ENCODE measurements around the gene PMF1.
"Not testable (repeated sequence)": the region's sequence is repeated elsewhere in the genome, so short reads cannot be mapped to it uniquely, and the experiment has no call there.

- TF ChIP-seq EGR1 (IDR thresholded peaks at IDR 0.05; ENCODE audit: low read depth in 2 of 2); REST (IDR thresholded peaks at IDR 0.05); TAF1 (conservative IDR thresholded peaks at IDR 0.05); CTCF (IDR thresholded peaks at IDR 0.05; ENCODE audit: low read depth, low read length, missing input control); FOXA1 (IDR thresholded peaks at IDR 0.05); RAD21 (IDR thresholded peaks at IDR 0.05); SP1 (IDR thresholded peaks at IDR 0.05); GABPA (IDR thresholded peaks at IDR 0.05 in 1 of 2, conservative IDR thresholded peaks at IDR 0.05 in 1 of 2); YY1 (IDR thresholded peaks at IDR 0.05); MAX (IDR thresholded peaks at IDR 0.05); ZBTB33 (IDR thresholded peaks at IDR 0.05): not testable (repeated sequence)
These were observed 26.2 kb upstream of the PMF1 start for GRCh38 chr1:156186347-156187177.

Measured in liver (tissue), 3 donors.